Endothelial cell of umbilical vein (primary cell): ENCODE measurements around the gene SPOP. TPM values are rescaled to one million over a fixed set of nuclear protein-coding genes. Genes with fewer than 3 reads are reported as not detected.

ENCODE experiments used
- BruUV-seq: library from RNA; stranded (reverse); fragments of 400-500 nt; replicated peaks from 2 replicates; lab custom pipeline; 2021; lab: Mats Ljungman, UMichigan
- CTCF ChIA-PET: fragments of 300-600, 350-600 bp; sonication (Branson Sonifier 250); formaldehyde crosslinking; loops from one replicate; lab custom pipeline; 2021; ENCODE audit warnings: antibody characterized with exemption, inconsistent platforms; lab: Charles Lee
- POLR2A ChIA-PET: fragments of 300-600, 350-600 bp; sonication (Branson Sonifier 250); formaldehyde crosslinking; loops from one replicate; lab custom pipeline; 2021; ENCODE audit warnings: antibody characterized with exemption, inconsistent platforms; lab: Charles Lee
- DNase-seq: peaks from one replicate; pipeline ENCODE4 v3.0.0-alpha.2; 2011; ENCODE audit warnings: low read depth, low spot score
- FAIRE-seq: peaks from 2 replicates; lab custom pipeline; 2011; peaks lifted over from hg19 to GRCh38; lab: Jason Lieb, UNC
- H2AFZ ChIP-seq: 2 replicates; pipeline ENCODE4 v1.6.0; 2012; ENCODE audit warnings: low read depth, low read length, control low read depth, inconsistent platforms
- H3K27ac ChIP-seq: 2 replicates; pipeline ENCODE4 v1.5.1; 2011; ENCODE audit warnings: low read depth, mild to moderate bottlenecking, control low read depth, low read length, moderate library complexity; ENCODE audit not compliant: insufficient read depth
- H3K27me3 ChIP-seq, 2 experiments: 2 replicates each; pipeline versions ENCODE4 v1.6.0 to v1.6.1; 2011; ENCODE audit warnings: low read length in 2 of 2, mixed read lengths in 1 of 2; ENCODE audit not compliant: control insufficient read depth in 2 of 2, insufficient read depth in 2 of 2
- H3K36me3 ChIP-seq, 2 experiments: 2 replicates in 1 of 2; 3 replicates in 1 of 2; pipeline ENCODE4 v1.5.1; 2011; ENCODE audit warnings: low read length in 2 of 2, mild to moderate bottlenecking in 1 of 2, moderate library complexity in 1 of 2; ENCODE audit not compliant: control insufficient read depth in 2 of 2, insufficient read depth in 2 of 2; ENCODE audit errors: extremely low read depth in 1 of 2
- H3K4me1 ChIP-seq: 3 replicates; pipeline ENCODE4 v1.5.1; 2011; ENCODE audit warnings: mild to moderate bottlenecking, low read length; ENCODE audit not compliant: control insufficient read depth, insufficient read depth; ENCODE audit errors: extremely low read depth
- H3K4me2 ChIP-seq: 2 replicates; pipeline ENCODE4 v1.6.1; 2011; ENCODE audit warnings: low read length, control low read depth, mixed read lengths; ENCODE audit not compliant: insufficient read depth
- H3K4me3 ChIP-seq, 3 experiments: fragments of 200-600 bp in 1 of 3; sonication (generic), shearing (Covaris generic) in 1 of 3; replicated peaks in 1 of 3; 2 replicates each; pipeline ENCODE4 v1.5.1; 2011 to 2016; ENCODE audit warnings: control low read depth in 3 of 3, low read length in 3 of 3, mild to moderate bottlenecking in 2 of 3, inconsistent platforms in 1 of 3, low read depth in 1 of 3, moderate library complexity in 1 of 3; ENCODE audit not compliant: insufficient read depth in 1 of 3
- H3K79me2 ChIP-seq: 2 replicates; pipeline ENCODE4 v1.6.0; 2012; ENCODE audit warnings: low read length, inconsistent platforms; ENCODE audit not compliant: control insufficient read depth, insufficient read depth
- H3K9ac ChIP-seq: replicated peaks from 2 replicates; pipeline ENCODE3; 2011; ENCODE audit warnings: low read length, control low read depth; ENCODE audit not compliant: insufficient read depth; ENCODE audit errors: extremely low read depth
- H3K9me1 ChIP-seq: replicated peaks from 3 replicates; pipeline ENCODE4 v1.6.0; 2011; ENCODE audit warnings: mild to moderate bottlenecking, low read length; ENCODE audit not compliant: control insufficient read depth, insufficient read depth; ENCODE audit errors: extremely low read depth
- H3K9me3 ChIP-seq: replicated peaks from 2 replicates; pipeline ENCODE4 v1.5.1; 2012; ENCODE audit warnings: low read length, inconsistent platforms; ENCODE audit not compliant: control insufficient read depth, insufficient read depth
- H4K20me1 ChIP-seq: replicated peaks from 2 replicates; pipeline ENCODE3; 2011; ENCODE audit warnings: mild to moderate bottlenecking, low read length; ENCODE audit not compliant: control insufficient read depth, insufficient read depth; ENCODE audit errors: extremely low read depth
- CTCF ChIP-seq, 2 donors: IDR thresholded peaks; 1 replicate in 1 of 2; 2 replicates in 1 of 2; pipeline ENCODE4 v1.5.1; 2011; ENCODE audit warnings: low read length in 2 of 2, mild to moderate bottlenecking in 2 of 2, moderate library complexity in 2 of 2, control low read depth in 1 of 2, inconsistent platforms in 1 of 2, low read depth in 1 of 2; ENCODE audit not compliant: insufficient read depth in 1 of 2; ENCODE audit errors: extremely low read depth in 1 of 2
- FOS ChIP-seq: IDR thresholded peaks from 2 replicates; pipeline ENCODE4 v1.6.1; 2011; ENCODE audit warnings: mild to moderate bottlenecking, low read length, moderate library complexity, borderline replicate concordance; ENCODE audit not compliant: insufficient read depth
- JUN ChIP-seq: IDR thresholded peaks from 2 replicates; pipeline ENCODE4 v1.6.1; 2011; ENCODE audit warnings: borderline replicate concordance, low read depth; ENCODE audit not compliant: insufficient read length, insufficient read depth
- MYC ChIP-seq: IDR thresholded peaks from one replicate; pipeline ENCODE4 v1.6.1; 2011; ENCODE audit warnings: mild to moderate bottlenecking, low read depth, low read length
- POLR2AphosphoS5 ChIP-seq: IDR thresholded peaks from 2 replicates; pipeline ENCODE4 v1.6.1; 2012; ENCODE audit warnings: low read depth, mild to moderate bottlenecking, control low read depth, low read length, moderate library complexity; ENCODE audit not compliant: insufficient read depth
- dilution Hi-C: fragments of 300-500 bp; cut with MboI; formaldehyde crosslinking; loops from one replicate; pipeline ENCODE4 v1.15.0; 2019; ENCODE audit warnings: low sequenced_read_pairs; ENCODE audit not compliant: extremely low pct_ligation_motif_present
- intact Hi-C: fragments of 100-400 bp; cut with micrococcal nuclease; formaldehyde crosslinking; loops from one replicate; pipeline ENCODE4 v1.10.0; 2022
- polyA plus RNA-seq, 4 experiments: library from polyadenylated mRNA; depleted of rRNA in 3 of 4; stranded (reverse) in 3 of 4; unstranded in 1 of 4; fragments of >200 nt; gene quantifications; 2 replicates each; pipeline versions ENCODE4 v1.2.1 to v1.2.3, GENCODE V29; 2011 to 2012; ENCODE audit warnings: missing spikeins in 1 of 4
- total RNA-seq: library from RNA; stranded (reverse); gene quantifications from 2 replicates; pipeline ENCODE4 v1.2.3, GENCODE V29; 2021

Gene SPOP
- total and polyA plus RNA-seq, 2 donors (not counting 3 experiments of a cell fraction or from before 2014, with no cell fraction given), result 46.9 to 61.0 TPM

GRCh38 chr17:49557312-49558024, 120.4 kb downstream of the SPOP start:
- TF ChIP-seq MYC (no peak), CTCF (IDR thresholded peaks at IDR 0.05; ENCODE audit: extremely low read depth in 1 of 2, insufficient read depth in 1 of 2, low read depth in 1 of 2, low read length in 2 of 2) (peak; percentile 64 to 74), POLR2AphosphoS5 (no peak), JUN (no peak), FOS (no peak)
- Histone ChIP-seq H2AFZ (no peak overlapping the region), H3K36me3 (no peaks in the 10 kb centered on the region), H3K9me3 (no peaks in the 10 kb centered on the region), H3K4me2 (no peak overlapping the region), H3K9ac (no peak overlapping the region), H3K27me3 (no peaks in the 10 kb centered on the region), H4K20me1 (no peaks in the 10 kb centered on the region), H3K79me2 (no peaks in the 10 kb centered on the region), H3K9me1 (no peaks in the 10 kb centered on the region), H3K27ac (no peak overlapping the region), H3K4me3 (no peak overlapping the region), H3K4me1 (peaks cover 2% of the 10 kb centered on the region)
- dilution Hi-C loops, result no loop called here
- DNase-seq (peak; percentile 50), FAIRE-seq (peak; percentile 80)
- POLR2A ChIA-PET, result no interaction called here
- CTCF ChIA-PET, result interaction anchor here (0.7 to 4.2 kb wide), 52 partner anchors 8 to 530 kb away, joined by 3 to 188 read pairs (median 5); partner anchors contain the start of genes KAT7, NXPH3, PHB1 and SLC35B1
- intact Hi-C loops, result no loop called here
- BruUV-seq, result no TSS peak
